ENCODE data around the gene TFPT. TPM values are rescaled to one million over a fixed set of nuclear protein-coding genes. Genes with fewer than 3 reads are reported as not detected.
"Not testable (repeated sequence)": the region's sequence is repeated elsewhere in the genome, so short reads cannot be mapped to it uniquely, and the experiment has no call there.

Gene TFPT
- total RNA-seq, 1 donor from 2014 or later = 24.5 TPM

GRCh38 chr19:54104998-54105715, 10.3 kb downstream of the TFPT start:
- H3K9me3 Mint-ChIP-seq = no peaks in the 10 kb centered on the region
- peaks cover 3% of the 10 kb centered on the region for H3K36me3 Mint-ChIP-seq (ENCODE audit: low read depth)
- H3K27ac Mint-ChIP-seq (ENCODE audit: unreplicated experiment) = no peak overlapping the region
- DNase-seq (ENCODE audit: low read depth, low spot score) = no peak
- H3K4me3 Mint-ChIP-seq = peak overlapping the region; percentile 94
- H3K4me1 Mint-ChIP-seq = peaks cover 13% of the 10 kb centered on the region
- TF ChIP-seq CTCF (conservative IDR thresholded peaks at IDR 0.05) = no peak
- peaks cover 6% of the 10 kb centered on the region for H3K27me3 Mint-ChIP-seq (ENCODE audit: low read depth)

GRCh38 chr19:54102421-54103169, 12.9 kb downstream of the TFPT start, which contains the start of gene NDUFA3:
Gene NDUFA3, plus strand, starts transcription at chr19:54102855. Its CDS starts 24 bp downstream, at chr19:54102879.
- H3K4me1 Mint-ChIP-seq = peaks cover 13% of the 10 kb centered on the region
- no peaks in the 10 kb centered on the region for H3K9me3 Mint-ChIP-seq
- peaks cover 3% of the 10 kb centered on the region for H3K36me3 Mint-ChIP-seq (ENCODE audit: low read depth)
- peak; percentile 92 for DNase-seq (ENCODE audit: low read depth, low spot score)
- TF ChIP-seq CTCF (conservative IDR thresholded peaks at IDR 0.05) = no peak
- H3K4me3 Mint-ChIP-seq = peak within 1 kb of the TSS; percentile 94
- H3K27ac Mint-ChIP-seq (ENCODE audit: unreplicated experiment) = peak within 1 kb of the TSS; percentile 96
- H3K27me3 Mint-ChIP-seq (ENCODE audit: low read depth) = peaks cover 18% of the 10 kb centered on the region

- no peak for DNase-seq (ENCODE audit: low read depth, low spot score)
- Mint-ChIP-seq H3K4me3 (peak within 1 kb of the TSS; percentile 73), H3K27me3 (ENCODE audit: low read depth) (peaks cover 34% of the 10 kb centered on the region)
Observed at GRCh38 chr19:54100561-54100960, 14.9 kb downstream of the TFPT start, which contains the start of gene OSCAR. Gene OSCAR, minus strand, starts transcription at chr19:54100803. Its CDS starts 11 bp downstream, at chr19:54100792.

GRCh38 chr19:54099903-54100255, 15.6 kb downstream of the TFPT start:
- not testable (repeated sequence) for H3K9me3 Mint-ChIP-seq; H3K36me3 Mint-ChIP-seq (ENCODE audit: low read depth); H3K4me3 Mint-ChIP-seq; H3K27ac Mint-ChIP-seq (ENCODE audit: unreplicated experiment); DNase-seq (ENCODE audit: low read depth, low spot score)
- H3K4me1 Mint-ChIP-seq = peaks cover 15% of the 10 kb centered on the region
- H3K27me3 Mint-ChIP-seq (ENCODE audit: low read depth) = peaks cover 41% of the 10 kb centered on the region

More at GRCh38 chr19:54100561-54100960, 14.9 kb downstream of the TFPT start, which contains the start of gene OSCAR:
- H3K4me1 Mint-ChIP-seq = peaks cover 16% of the 10 kb centered on the region
- no peaks in the 10 kb centered on the region for H3K9me3 Mint-ChIP-seq
- no peak within 1 kb of the TSS for H3K27ac Mint-ChIP-seq (ENCODE audit: unreplicated experiment)
- H3K36me3 Mint-ChIP-seq (ENCODE audit: low read depth) = no peaks in the 10 kb centered on the region
- no peak for TF ChIP-seq CTCF (conservative IDR thresholded peaks at IDR 0.05)

- Mint-ChIP-seq H3K9me3 (no peaks in the 10 kb centered on the region), H3K36me3 (ENCODE audit: low read depth) (no peaks in the 10 kb centered on the region), H3K4me1 (peaks cover 15% of the 10 kb centered on the region), H3K27me3 (ENCODE audit: low read depth) (peaks cover 46% of the 10 kb centered on the region), H3K27ac (ENCODE audit: unreplicated experiment) (no peak overlapping the region), H3K4me3 (no peak overlapping the region)
- no peak for TF ChIP-seq CTCF (conservative IDR thresholded peaks at IDR 0.05)
- no peak for DNase-seq (ENCODE audit: low read depth, low spot score)
Observed at GRCh38 chr19:54099190-54099902, 16.1 kb downstream of the TFPT start.
